Activated naive CD4-positive, alpha-beta T cell treated with anti-CD3 and anti-CD28 coated beads for 36 hours (primary cell): ENCODE measurements around the gene TRAPPC3L. TPM values are rescaled to one million over a fixed set of nuclear protein-coding genes. Genes with fewer than 3 reads are reported as not detected.

Experiments used
- CTCF ChIA-PET: fragments of 350-600 bp; sonication (Branson Sonifier 250); formaldehyde crosslinking; loops from one replicate; lab custom pipeline; 2021; ENCODE audit warnings: antibody characterized with exemption; lab: Charles Lee
- DNase-seq: peaks from one replicate; pipeline ENCODE4 v3.0.0-alpha.2; 2020
- H3K27ac Mint-ChIP-seq: one replicate; pipeline ENCODE4 v1.8.0; 2021; ENCODE audit warnings: mild to moderate bottlenecking, mixed read lengths
- H3K27me3 Mint-ChIP-seq: one replicate; pipeline ENCODE4 v1.8.0; 2021; ENCODE audit warnings: low read depth, mixed read lengths
- H3K36me3 Mint-ChIP-seq: one replicate; pipeline ENCODE4 v1.8.0; 2021; ENCODE audit warnings: low read depth, mixed read lengths
- H3K4me1 Mint-ChIP-seq: one replicate; pipeline ENCODE4 v1.8.0; 2021; ENCODE audit warnings: low read depth, mixed read lengths
- H3K4me3 Mint-ChIP-seq: one replicate; pipeline ENCODE4 v1.8.0; 2021; ENCODE audit warnings: mild to moderate bottlenecking, moderate library complexity, mixed read lengths
- H3K9me3 Mint-ChIP-seq: one replicate; pipeline ENCODE4 v1.8.0; 2021; ENCODE audit warnings: mixed read lengths
- intact Hi-C: fragments of 100-400 bp; cut with micrococcal nuclease; formaldehyde crosslinking; loops from one replicate; pipeline ENCODE4 v1.15.1; 2023
- total RNA-seq, 2 experiments: library from RNA; stranded (reverse); gene quantifications; one replicate each; pipeline ENCODE4 v1.2.3, GENCODE V29; 2021

TRAPPC3L gene
- total RNA-seq, 2 experiments from 2014 or later = not detected

- no peaks in the 10 kb centered on the region for H3K4me1 Mint-ChIP-seq
- no peak overlapping the region for H3K4me3 Mint-ChIP-seq
- CTCF ChIA-PET = interaction anchor here (0.9 kb wide), 1 partner anchor 242 kb away, joined by 3 read pairs; no protein-coding TSS in a partner anchor
- H3K36me3 Mint-ChIP-seq = no peaks in the 10 kb centered on the region
- no peak for DNase-seq
- no peak overlapping the region for H3K27ac Mint-ChIP-seq
- peaks cover 11% of the 10 kb centered on the region for H3K27me3 Mint-ChIP-seq
- no peaks in the 10 kb centered on the region for H3K9me3 Mint-ChIP-seq
- intact Hi-C loops = loop anchor here (10.0 kb wide), 1 partner anchor 425 kb away; the partner anchor contains the start of gene NT5DC1
These were observed 15.8 kb downstream of the TRAPPC3L start for GRCh38 chr6:116529466-116530290.

GRCh38 chr6:116528780-116529179 lies 16.7 kb downstream of the TRAPPC3L start:
- DNase-seq = no peak
- Mint-ChIP-seq H3K27me3 (peaks cover 11% of the 10 kb centered on the region), H3K36me3 (no peaks in the 10 kb centered on the region), H3K27ac (no peak overlapping the region), H3K4me1 (no peaks in the 10 kb centered on the region), H3K4me3 (no peak overlapping the region), H3K9me3 (no peaks in the 10 kb centered on the region)
- CTCF ChIA-PET = interaction anchor here (0.9 kb wide), 1 partner anchor 241 kb away, joined by 3 read pairs; no protein-coding TSS in a partner anchor
- intact Hi-C loops = no loop called here

- Mint-ChIP-seq H3K4me1 (no peaks in the 10 kb centered on the region), H3K4me3 (no peak overlapping the region), H3K36me3 (no peaks in the 10 kb centered on the region), H3K27ac (no peak overlapping the region), H3K9me3 (no peaks in the 10 kb centered on the region), H3K27me3 (peaks cover 11% of the 10 kb centered on the region)
- CTCF ChIA-PET = no interaction called here
- DNase-seq = no peak
- intact Hi-C loops = no loop called here
These were observed 17.4 kb downstream of the TRAPPC3L start for GRCh38 chr6:116528133-116528532.

- no peaks in the 10 kb centered on the region for H3K9me3 Mint-ChIP-seq
- H3K27ac Mint-ChIP-seq = no peak overlapping the region
- no peaks in the 10 kb centered on the region for H3K4me1 Mint-ChIP-seq
- H3K4me3 Mint-ChIP-seq = no peak overlapping the region
- intact Hi-C loops = no loop called here
- CTCF ChIA-PET = interaction anchor here (0.8 to 1.0 kb wide), 2 partner anchors 11 to 39 kb away, joined by 3 to 4 read pairs; no protein-coding TSS in a partner anchor
- H3K36me3 Mint-ChIP-seq = no peaks in the 10 kb centered on the region
- DNase-seq = no peak
- H3K27me3 Mint-ChIP-seq = peaks cover 2% of the 10 kb centered on the region
These were observed 21.2 kb downstream of the TRAPPC3L start for GRCh38 chr6:116524236-116524635.

GRCh38 chr6:116522896-116523295 lies 22.6 kb downstream of the TRAPPC3L start:
- CTCF ChIA-PET = interaction anchor here (0.6 to 1.8 kb wide), 4 partner anchors 12 to 235 kb away, joined by 3 to 7 read pairs (median 4); no protein-coding TSS in a partner anchor
- H3K27me3 Mint-ChIP-seq = peaks cover 5% of the 10 kb centered on the region

GRCh38 chr6:116518621-116519368 lies 26.7 kb downstream of the TRAPPC3L start:
- Mint-ChIP-seq H3K27ac (no peak overlapping the region), H3K27me3 (peaks cover 3% of the 10 kb centered on the region), H3K4me3 (no peak overlapping the region)

More at GRCh38 chr6:116522896-116523295, 22.6 kb downstream of the TRAPPC3L start:
- Mint-ChIP-seq H3K9me3 (no peaks in the 10 kb centered on the region), H3K27ac (no peak overlapping the region), H3K4me1 (no peaks in the 10 kb centered on the region), H3K4me3 (no peak overlapping the region), H3K36me3 (no peaks in the 10 kb centered on the region)
- no peak for DNase-seq
- intact Hi-C loops = no loop called here

GRCh38 chr6:116515141-116515540 lies 30.3 kb downstream of the TRAPPC3L start:
- no peak overlapping the region for H3K4me3 Mint-ChIP-seq

More at GRCh38 chr6:116518621-116519368, 26.7 kb downstream of the TRAPPC3L start:
- CTCF ChIA-PET = interaction anchor here (0.9 to 1.3 kb wide), 3 partner anchors 13 to 17 kb away, joined by 3 to 5 read pairs (median 3); no protein-coding TSS in a partner anchor
- Mint-ChIP-seq H3K4me1 (no peaks in the 10 kb centered on the region), H3K9me3 (no peaks in the 10 kb centered on the region), H3K36me3 (no peaks in the 10 kb centered on the region)
- no peak for DNase-seq
- intact Hi-C loops = no loop called here

GRCh38 chr6:116514111-116514510 lies 31.4 kb downstream of the TRAPPC3L start:
- CTCF ChIA-PET = interaction anchor here (0.6 to 1.5 kb wide), 5 partner anchors 18 to 226 kb away, joined by 3 to 6 read pairs (median 3); no protein-coding TSS in a partner anchor
- no peaks in the 10 kb centered on the region for H3K4me1 Mint-ChIP-seq
- H3K36me3 Mint-ChIP-seq = no peaks in the 10 kb centered on the region
- no peak overlapping the region for H3K4me3 Mint-ChIP-seq
- H3K9me3 Mint-ChIP-seq = peaks cover 2% of the 10 kb centered on the region
- no peak for DNase-seq
- H3K27me3 Mint-ChIP-seq = peaks cover 3% of the 10 kb centered on the region
- H3K27ac Mint-ChIP-seq = no peak overlapping the region
- intact Hi-C loops = no loop called here

More at GRCh38 chr6:116515141-116515540, 30.3 kb downstream of the TRAPPC3L start:
- Mint-ChIP-seq H3K27me3 (peaks cover 3% of the 10 kb centered on the region), H3K27ac (no peak overlapping the region), H3K4me1 (no peaks in the 10 kb centered on the region), H3K9me3 (no peaks in the 10 kb centered on the region), H3K36me3 (no peaks in the 10 kb centered on the region)
- no peak for DNase-seq
- intact Hi-C loops = no loop called here
- CTCF ChIA-PET = interaction anchor here (0.6 to 1.7 kb wide), 5 partner anchors 20 to 298 kb away, joined by 3 to 6 read pairs (median 4); no protein-coding TSS in a partner anchor

GRCh38 chr6:116513224-116513875 lies 32.1 kb downstream of the TRAPPC3L start:
- Mint-ChIP-seq H3K27ac (no peak overlapping the region), H3K9me3 (peaks cover 4% of the 10 kb centered on the region), H3K4me3 (no peak overlapping the region), H3K4me1 (no peaks in the 10 kb centered on the region), H3K36me3 (no peaks in the 10 kb centered on the region), H3K27me3 (peaks cover 3% of the 10 kb centered on the region)
- intact Hi-C loops = no loop called here
- CTCF ChIA-PET = interaction anchor here (0.6 to 1.3 kb wide), 4 partner anchors 17 to 225 kb away, joined by 3 read pairs; no protein-coding TSS in a partner anchor
- DNase-seq = no peak

GRCh38 chr6:116512734-116513133 lies 32.8 kb downstream of the TRAPPC3L start:
- H3K9me3 Mint-ChIP-seq = peaks cover 4% of the 10 kb centered on the region
- intact Hi-C loops = no loop called here
- no peaks in the 10 kb centered on the region for H3K4me1 Mint-ChIP-seq
- DNase-seq = no peak
- H3K27ac Mint-ChIP-seq = no peak overlapping the region
- no peaks in the 10 kb centered on the region for H3K36me3 Mint-ChIP-seq
- H3K4me3 Mint-ChIP-seq = no peak overlapping the region
- no peaks in the 10 kb centered on the region for H3K27me3 Mint-ChIP-seq
- CTCF ChIA-PET = interaction anchor here (1.2 to 1.6 kb wide), 2 partner anchors 15 to 225 kb away, joined by 3 to 4 read pairs; no protein-coding TSS in a partner anchor

GRCh38 chr6:116512111-116512559 lies 33.3 kb downstream of the TRAPPC3L start:
- H3K27ac Mint-ChIP-seq = no peak overlapping the region
- H3K4me1 Mint-ChIP-seq = no peaks in the 10 kb centered on the region
- CTCF ChIA-PET = interaction anchor here (1.2 to 1.6 kb wide), 2 partner anchors 14 to 224 kb away, joined by 3 to 4 read pairs; no protein-coding TSS in a partner anchor
- peaks cover 4% of the 10 kb centered on the region for H3K9me3 Mint-ChIP-seq
- no peak overlapping the region for H3K4me3 Mint-ChIP-seq
- no peaks in the 10 kb centered on the region for H3K27me3 Mint-ChIP-seq
- intact Hi-C loops = no loop called here
- no peak for DNase-seq
- no peaks in the 10 kb centered on the region for H3K36me3 Mint-ChIP-seq
